ENCODE data around the gene DUSP2. TPM values are rescaled to one million over a fixed set of nuclear protein-coding genes. Genes with fewer than 3 reads are reported as not detected.

The DUSP2 gene
- total RNA-seq, 1 experiment from 2014 or later = 13.4 TPM

- CTCF ChIA-PET = interaction anchor here (0.7 to 2.1 kb wide), 2 partner anchors 12 to 23 kb away, joined by 3 to 6 read pairs; partner anchors contain the start of gene ASTL
Observed at GRCh38 chr2:96150791-96151594, 5.8 kb upstream of the DUSP2 start.

GRCh38 chr2:96150007-96150640, 4.9 kb upstream of the DUSP2 start:
- H3K36me3 Mint-ChIP-seq (ENCODE audit: insufficient read depth, unreplicated experiment) = no peaks in the 10 kb centered on the region
- no TSS peak for BruUV-seq (replicated peaks)
- DNase-seq = no peak
- intact Hi-C loops (cut with micrococcal nuclease; ENCODE audit: unreplicated experiment) = no loop called here
- H3K27ac Mint-ChIP-seq (ENCODE audit: unreplicated experiment) = no peak overlapping the region
- H3K27me3 Mint-ChIP-seq (ENCODE audit: insufficient read depth, unreplicated experiment) = no peaks in the 10 kb centered on the region
- H3K27me3 ChIP-seq (replicated peaks; ENCODE audit: control insufficient read depth, insufficient read depth, low read length) = no peaks in the 10 kb centered on the region
- ChIA-PET POLR2A (interaction anchor here (0.7 kb wide), 1 partner anchor 59 kb away, joined by 3 read pairs; the partner anchor contains the start of gene STARD7), CTCF (interaction anchor here (0.7 to 2.1 kb wide), 2 partner anchors 12 to 24 kb away, joined by 3 to 6 read pairs; partner anchors contain the start of gene ASTL)
- H3K36me3 ChIP-seq (ENCODE audit: control insufficient read depth, insufficient read depth, low read length) = no peaks in the 10 kb centered on the region
- no peaks in the 10 kb centered on the region for H3K9me3 ChIP-seq
- no peak for TF ChIP-seq CTCF (IDR thresholded peaks at IDR 0.05; ENCODE audit: insufficient read depth in 1 of 2, low read depth in 1 of 2, low read length in 1 of 2, severe bottlenecking in 1 of 2, unreplicated experiment in 1 of 2)
- peaks cover 8% of the 10 kb centered on the region for H3K4me1 ChIP-seq
- no peak overlapping the region for H3K4me3 ChIP-seq (ENCODE audit: low read depth, low read length)
- H3K9me3 Mint-ChIP-seq (ENCODE audit: unreplicated experiment) = no peaks in the 10 kb centered on the region
- H3K4me1 Mint-ChIP-seq (ENCODE audit: low read depth, unreplicated experiment) = no peaks in the 10 kb centered on the region
- H3K4me3 Mint-ChIP-seq (ENCODE audit: unreplicated experiment) = no peak overlapping the region

More at GRCh38 chr2:96150791-96151594, 5.8 kb upstream of the DUSP2 start:
- Histone ChIP-seq H3K27me3 (replicated peaks; ENCODE audit: control insufficient read depth, insufficient read depth, low read length) (no peaks in the 10 kb centered on the region), H3K4me1 (peaks cover 3% of the 10 kb centered on the region), H3K36me3 (ENCODE audit: control insufficient read depth, insufficient read depth, low read length) (no peaks in the 10 kb centered on the region), H3K9me3 (no peaks in the 10 kb centered on the region), H3K4me3 (ENCODE audit: low read depth, low read length) (no peak overlapping the region)
- no peaks in the 10 kb centered on the region for H3K27me3 Mint-ChIP-seq (ENCODE audit: insufficient read depth, unreplicated experiment)
- no peaks in the 10 kb centered on the region for H3K4me1 Mint-ChIP-seq (ENCODE audit: low read depth, unreplicated experiment)
- H3K9me3 Mint-ChIP-seq (ENCODE audit: unreplicated experiment) = no peaks in the 10 kb centered on the region
- H3K4me3 Mint-ChIP-seq (ENCODE audit: unreplicated experiment) = no peak overlapping the region
- intact Hi-C loops (cut with micrococcal nuclease; ENCODE audit: unreplicated experiment) = no loop called here
- BruUV-seq (replicated peaks) = no TSS peak
- DNase-seq = no peak
- no peak overlapping the region for H3K27ac Mint-ChIP-seq (ENCODE audit: unreplicated experiment)
- H3K36me3 Mint-ChIP-seq (ENCODE audit: insufficient read depth, unreplicated experiment) = no peaks in the 10 kb centered on the region
- no peak for TF ChIP-seq CTCF (IDR thresholded peaks at IDR 0.05; ENCODE audit: insufficient read depth in 1 of 2, low read depth in 1 of 2, low read length in 1 of 2, severe bottlenecking in 1 of 2, unreplicated experiment in 1 of 2)
- POLR2A ChIA-PET = interaction anchor here (0.7 kb wide), 1 partner anchor 58 kb away, joined by 3 read pairs; the partner anchor contains the start of gene STARD7

GRCh38 chr2:96148410-96149217, 3.4 kb upstream of the DUSP2 start:
- H3K27me3 ChIP-seq (replicated peaks; ENCODE audit: control insufficient read depth, insufficient read depth, low read length) = no peaks in the 10 kb centered on the region
- peaks cover 12% of the 10 kb centered on the region for H3K4me1 ChIP-seq
- DNase-seq = no peak
- ChIA-PET CTCF (no interaction called here), POLR2A (no interaction called here)
- Mint-ChIP-seq H3K4me1 (ENCODE audit: low read depth, unreplicated experiment) (no peaks in the 10 kb centered on the region), H3K9me3 (ENCODE audit: unreplicated experiment) (no peaks in the 10 kb centered on the region), H3K36me3 (ENCODE audit: insufficient read depth, unreplicated experiment) (peaks cover 11% of the 10 kb centered on the region), H3K4me3 (ENCODE audit: unreplicated experiment) (no peak overlapping the region), H3K27ac (ENCODE audit: unreplicated experiment) (no peak overlapping the region), H3K27me3 (ENCODE audit: insufficient read depth, unreplicated experiment) (no peaks in the 10 kb centered on the region)
- intact Hi-C loops (cut with micrococcal nuclease; ENCODE audit: unreplicated experiment) = loop anchor here (5.0 kb wide), 1 partner anchor 39 kb away; no protein-coding TSS in a partner anchor
- H3K4me3 ChIP-seq (ENCODE audit: low read depth, low read length) = no peak overlapping the region
- no peaks in the 10 kb centered on the region for H3K36me3 ChIP-seq (ENCODE audit: control insufficient read depth, insufficient read depth, low read length)
- no peaks in the 10 kb centered on the region for H3K9me3 ChIP-seq
- TF ChIP-seq CTCF (IDR thresholded peaks at IDR 0.05; ENCODE audit: insufficient read depth in 1 of 2, low read depth in 1 of 2, low read length in 1 of 2, severe bottlenecking in 1 of 2, unreplicated experiment in 1 of 2) = no peak
- BruUV-seq (replicated peaks) = no TSS peak

Data from Caco-2 (cell line).